ENCODE measurements around the gene GRAMD1A.

DNA sequence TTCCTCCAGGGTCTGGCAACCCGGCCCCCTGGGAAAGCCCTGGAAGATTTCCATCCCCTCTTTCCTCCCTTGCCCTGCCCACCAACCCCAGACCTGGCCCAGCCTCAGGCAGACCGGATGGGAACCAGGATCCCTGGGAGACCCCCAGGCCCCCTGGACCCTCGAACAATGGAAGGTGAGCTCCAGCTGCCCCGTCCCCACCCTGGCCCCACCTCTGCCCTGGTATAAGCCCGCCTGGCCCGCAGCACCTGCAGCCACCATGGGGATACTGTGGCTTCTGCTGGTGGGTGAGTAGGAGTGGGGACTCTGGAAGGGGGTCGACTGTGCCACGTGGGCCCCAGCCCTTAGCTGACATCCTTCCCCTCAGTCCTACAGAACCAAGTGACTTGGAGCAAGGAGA lies 73.8 kb downstream of the GRAMD1A start:
- TF ChIP-seq, protein P1, sequence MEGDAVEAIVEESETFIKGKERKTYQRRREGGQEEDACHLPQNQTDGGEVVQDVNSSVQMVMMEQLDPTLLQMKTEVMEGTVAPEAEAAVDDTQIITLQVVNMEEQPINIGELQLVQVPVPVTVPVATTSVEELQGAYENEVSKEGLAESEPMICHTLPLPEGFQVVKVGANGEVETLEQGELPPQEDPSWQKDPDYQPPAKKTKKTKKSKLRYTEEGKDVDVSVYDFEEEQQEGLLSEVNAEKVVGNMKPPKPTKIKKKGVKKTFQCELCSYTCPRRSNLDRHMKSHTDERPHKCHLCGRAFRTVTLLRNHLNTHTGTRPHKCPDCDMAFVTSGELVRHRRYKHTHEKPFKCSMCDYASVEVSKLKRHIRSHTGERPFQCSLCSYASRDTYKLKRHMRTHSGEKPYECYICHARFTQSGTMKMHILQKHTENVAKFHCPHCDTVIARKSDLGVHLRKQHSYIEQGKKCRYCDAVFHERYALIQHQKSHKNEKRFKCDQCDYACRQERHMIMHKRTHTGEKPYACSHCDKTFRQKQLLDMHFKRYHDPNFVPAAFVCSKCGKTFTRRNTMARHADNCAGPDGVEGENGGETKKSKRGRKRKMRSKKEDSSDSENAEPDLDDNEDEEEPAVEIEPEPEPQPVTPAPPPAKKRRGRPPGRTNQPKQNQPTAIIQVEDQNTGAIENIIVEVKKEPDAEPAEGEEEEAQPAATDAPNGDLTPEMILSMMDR (IDR thresholded peaks at IDR 0.05 in 4 of 5, conservative IDR thresholded peaks at IDR 0.05 in 1 of 5): no peak
- TF ChIP-seq POLR2A (IDR thresholded peaks at IDR 0.05): no peak

All from gastrocnemius medialis (tissue), 4 donors.